Neural cell (in vitro differentiated cells): ENCODE results near the gene FUT9. TPM values are rescaled to one million over a fixed set of nuclear protein-coding genes. Genes with fewer than 3 reads are reported as not detected.

Source experiments
- H2AFZ ChIP-seq: fragments of 200-600, 300-800 bp; sonication (generic), shearing (Covaris generic); 2 replicates; pipeline ENCODE4 v1.6.0; 2014; ENCODE audit warnings: low read depth, mild to moderate bottlenecking, antibody characterized with exemption, low read length, moderate library complexity
- H3F3A ChIP-seq: fragments of 200-600 bp; shearing (Covaris generic); 2 replicates; pipeline ENCODE4 v1.6.1; 2016; ENCODE audit warnings: mild to moderate bottlenecking, moderate library complexity, mixed read lengths, antibody characterized with exemption, low read length; ENCODE audit not compliant: insufficient read depth, poor library complexity, severe bottlenecking
- H3K27ac ChIP-seq: fragments of 200-600, 300-800 bp; sonication (generic), shearing (Covaris generic); 2 replicates; pipeline ENCODE4 v1.5.1; 2014; ENCODE audit warnings: mild to moderate bottlenecking, low read length, moderate library complexity
- H3K27me3 ChIP-seq: fragments of 300-800, 200-600 bp; sonication (generic), shearing (Covaris generic); 2 replicates; pipeline ENCODE4 v1.6.0; 2014; ENCODE audit warnings: mild to moderate bottlenecking, low read depth, low read length, moderate library complexity; ENCODE audit not compliant: insufficient read depth
- H3K36me3 ChIP-seq: fragments of 300-800, 200-600 bp; sonication (generic), shearing (Covaris generic); 2 replicates; pipeline ENCODE4 v1.5.1; 2014; ENCODE audit warnings: mild to moderate bottlenecking, antibody characterized with exemption, low read length, moderate library complexity; ENCODE audit not compliant: insufficient read depth
- H3K4me2 ChIP-seq: fragments of 300-800, 200-600 bp; sonication (generic), shearing (Covaris generic); 2 replicates; pipeline ENCODE4 v1.6.0; 2014; ENCODE audit warnings: mild to moderate bottlenecking, low read length
- H3K4me3 ChIP-seq: fragments of 300-800, 200-600 bp; sonication (generic), shearing (Covaris generic); 2 replicates; pipeline ENCODE4 v1.5.1; 2014; ENCODE audit warnings: mild to moderate bottlenecking, low read length, moderate library complexity
- H3K79me2 ChIP-seq: fragments of 200-600 bp; shearing (Covaris generic); replicated peaks from 2 replicates; pipeline ENCODE4 v1.6.0; 2014; ENCODE audit warnings: mild to moderate bottlenecking, low read length, moderate library complexity; ENCODE audit not compliant: insufficient read depth
- H3K9ac ChIP-seq: fragments of 300-800, 200-600 bp; sonication (generic), shearing (Covaris generic); 2 replicates; pipeline ENCODE4 v1.6.1; 2016; ENCODE audit warnings: mild to moderate bottlenecking, low read length, mixed read lengths
- H3K9me2 ChIP-seq: fragments of 200-600 bp; shearing (Covaris generic); 2 replicates; pipeline ENCODE4 v1.6.1; 2016; ENCODE audit warnings: mild to moderate bottlenecking, low read length, mixed read lengths; ENCODE audit not compliant: insufficient read depth
- H3K9me3 ChIP-seq: fragments of 200-600, 300-800 bp; sonication (generic), shearing (Covaris generic); 2 replicates; pipeline ENCODE4 v1.6.1; 2016; ENCODE audit warnings: mild to moderate bottlenecking, mixed run types, low read length, moderate library complexity, mixed read lengths
- H4K20me1 ChIP-seq: fragments of 200-600 bp; shearing (Covaris generic); 2 replicates; pipeline ENCODE4 v1.6.1; 2016; ENCODE audit warnings: mild to moderate bottlenecking, mixed run types; ENCODE audit not compliant: insufficient read depth
- EP300 ChIP-seq: fragments of 450-650 bp; conservative IDR thresholded peaks from 2 replicates; pipeline ENCODE4 v1.6.1; 2014; ENCODE audit warnings: antibody characterized with exemption, mild to moderate bottlenecking, moderate library complexity; ENCODE audit not compliant: poor library complexity, severe bottlenecking
- EZH2 ChIP-seq: fragments of 200-600, 300-800 bp; shearing (Covaris generic), sonication (generic); IDR thresholded peaks from 2 replicates; pipeline ENCODE4 v1.6.1; 2014; ENCODE audit warnings: antibody characterized with exemption, low read length, borderline replicate concordance, mild to moderate bottlenecking; ENCODE audit not compliant: insufficient read depth, poor library complexity, severe bottlenecking
- MXI1 ChIP-seq: fragments of 450-650 bp; conservative IDR thresholded peaks from 2 replicates; pipeline ENCODE4 v1.6.1; 2014; ENCODE audit warnings: antibody characterized with exemption, mild to moderate bottlenecking; ENCODE audit not compliant: poor library complexity, severe bottlenecking
- POLR2AphosphoS5 ChIP-seq: IDR thresholded peaks from 2 replicates; pipeline ENCODE4 v1.6.1; 2012
- RAD21 ChIP-seq: fragments of 450-650 bp; conservative IDR thresholded peaks from 2 replicates; pipeline ENCODE4 v1.6.1; 2014; ENCODE audit warnings: antibody characterized with exemption, mild to moderate bottlenecking, moderate library complexity
- SMC3 ChIP-seq: fragments of 450-650 bp; conservative IDR thresholded peaks from 2 replicates; pipeline ENCODE4 v1.6.1; 2014; ENCODE audit warnings: antibody characterized with exemption, mild to moderate bottlenecking, moderate library complexity; ENCODE audit not compliant: poor library complexity
- TAF1 ChIP-seq: IDR thresholded peaks from 2 replicates; pipeline ENCODE4 v1.6.1; 2012; ENCODE audit warnings: low read depth
- polyA plus RNA-seq: library from polyadenylated mRNA; depleted of rRNA; stranded (reverse); fragments of >200 nt; gene quantifications from 2 replicates; pipeline ENCODE4 v1.2.3, GENCODE V29; 2014
- TF ChIP-seq, protein P1 (sequence below): IDR thresholded peaks from 2 replicates; pipeline ENCODE4 v1.6.1; 2012; ENCODE audit warnings: borderline replicate concordance
- TF ChIP-seq, protein P2 (sequence below): fragments of 450-650 bp; IDR thresholded peaks from 2 replicates; pipeline ENCODE4 v1.5.1; 2014; ENCODE audit warnings: antibody characterized with exemption, mild to moderate bottlenecking, moderate library complexity; ENCODE audit not compliant: poor library complexity, severe bottlenecking

The FUT9 gene
- polyA plus RNA-seq, 1 donor from 2014 or later = 18.5 TPM

DNA sequence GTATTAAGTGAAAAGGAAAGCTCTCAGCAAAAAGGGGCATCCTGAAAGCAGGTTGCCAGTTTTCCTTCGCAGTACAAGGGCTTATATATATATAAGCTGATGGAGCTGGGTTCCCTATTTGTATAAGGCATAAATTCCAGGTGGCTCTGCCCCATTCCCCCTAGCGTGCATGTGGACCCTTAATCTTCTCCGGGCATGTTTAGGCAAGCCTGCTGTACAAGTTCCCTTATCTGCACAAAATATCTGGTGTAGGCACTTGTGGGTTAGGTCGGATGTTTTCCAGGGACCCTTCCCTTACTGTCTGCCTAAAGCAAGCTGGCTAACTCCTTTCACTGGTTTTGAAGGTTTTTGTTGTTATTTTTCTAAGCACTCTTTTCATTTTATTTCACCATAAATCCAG, 140.7 kb downstream of the FUT9 start:
- Histone ChIP-seq H3K27ac (no peak overlapping the region), H3K9me2 (no peaks in the 10 kb centered on the region), H2AFZ (no peak overlapping the region), H3K79me2 (no peaks in the 10 kb centered on the region), H3F3A (no peaks in the 10 kb centered on the region), H4K20me1 (no peaks in the 10 kb centered on the region), H3K27me3 (no peaks in the 10 kb centered on the region), H3K9me3 (no peaks in the 10 kb centered on the region), H3K36me3 (no peaks in the 10 kb centered on the region), H3K9ac (no peak overlapping the region), H3K4me3 (no peak overlapping the region), H3K4me2 (no peak overlapping the region)
- TF ChIP-seq RAD21 (no peak), MXI1 (no peak), EZH2 (no peak), POLR2AphosphoS5 (no peak), SMC3 (no peak), TAF1 (no peak), EP300 (no peak)
- TF ChIP-seq, protein P1, sequence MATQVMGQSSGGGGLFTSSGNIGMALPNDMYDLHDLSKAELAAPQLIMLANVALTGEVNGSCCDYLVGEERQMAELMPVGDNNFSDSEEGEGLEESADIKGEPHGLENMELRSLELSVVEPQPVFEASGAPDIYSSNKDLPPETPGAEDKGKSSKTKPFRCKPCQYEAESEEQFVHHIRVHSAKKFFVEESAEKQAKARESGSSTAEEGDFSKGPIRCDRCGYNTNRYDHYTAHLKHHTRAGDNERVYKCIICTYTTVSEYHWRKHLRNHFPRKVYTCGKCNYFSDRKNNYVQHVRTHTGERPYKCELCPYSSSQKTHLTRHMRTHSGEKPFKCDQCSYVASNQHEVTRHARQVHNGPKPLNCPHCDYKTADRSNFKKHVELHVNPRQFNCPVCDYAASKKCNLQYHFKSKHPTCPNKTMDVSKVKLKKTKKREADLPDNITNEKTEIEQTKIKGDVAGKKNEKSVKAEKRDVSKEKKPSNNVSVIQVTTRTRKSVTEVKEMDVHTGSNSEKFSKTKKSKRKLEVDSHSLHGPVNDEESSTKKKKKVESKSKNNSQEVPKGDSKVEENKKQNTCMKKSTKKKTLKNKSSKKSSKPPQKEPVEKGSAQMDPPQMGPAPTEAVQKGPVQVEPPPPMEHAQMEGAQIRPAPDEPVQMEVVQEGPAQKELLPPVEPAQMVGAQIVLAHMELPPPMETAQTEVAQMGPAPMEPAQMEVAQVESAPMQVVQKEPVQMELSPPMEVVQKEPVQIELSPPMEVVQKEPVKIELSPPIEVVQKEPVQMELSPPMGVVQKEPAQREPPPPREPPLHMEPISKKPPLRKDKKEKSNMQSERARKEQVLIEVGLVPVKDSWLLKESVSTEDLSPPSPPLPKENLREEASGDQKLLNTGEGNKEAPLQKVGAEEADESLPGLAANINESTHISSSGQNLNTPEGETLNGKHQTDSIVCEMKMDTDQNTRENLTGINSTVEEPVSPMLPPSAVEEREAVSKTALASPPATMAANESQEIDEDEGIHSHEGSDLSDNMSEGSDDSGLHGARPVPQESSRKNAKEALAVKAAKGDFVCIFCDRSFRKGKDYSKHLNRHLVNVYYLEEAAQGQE = no peak
- TF ChIP-seq, protein P2, sequence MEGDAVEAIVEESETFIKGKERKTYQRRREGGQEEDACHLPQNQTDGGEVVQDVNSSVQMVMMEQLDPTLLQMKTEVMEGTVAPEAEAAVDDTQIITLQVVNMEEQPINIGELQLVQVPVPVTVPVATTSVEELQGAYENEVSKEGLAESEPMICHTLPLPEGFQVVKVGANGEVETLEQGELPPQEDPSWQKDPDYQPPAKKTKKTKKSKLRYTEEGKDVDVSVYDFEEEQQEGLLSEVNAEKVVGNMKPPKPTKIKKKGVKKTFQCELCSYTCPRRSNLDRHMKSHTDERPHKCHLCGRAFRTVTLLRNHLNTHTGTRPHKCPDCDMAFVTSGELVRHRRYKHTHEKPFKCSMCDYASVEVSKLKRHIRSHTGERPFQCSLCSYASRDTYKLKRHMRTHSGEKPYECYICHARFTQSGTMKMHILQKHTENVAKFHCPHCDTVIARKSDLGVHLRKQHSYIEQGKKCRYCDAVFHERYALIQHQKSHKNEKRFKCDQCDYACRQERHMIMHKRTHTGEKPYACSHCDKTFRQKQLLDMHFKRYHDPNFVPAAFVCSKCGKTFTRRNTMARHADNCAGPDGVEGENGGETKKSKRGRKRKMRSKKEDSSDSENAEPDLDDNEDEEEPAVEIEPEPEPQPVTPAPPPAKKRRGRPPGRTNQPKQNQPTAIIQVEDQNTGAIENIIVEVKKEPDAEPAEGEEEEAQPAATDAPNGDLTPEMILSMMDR = no peak

DNA sequence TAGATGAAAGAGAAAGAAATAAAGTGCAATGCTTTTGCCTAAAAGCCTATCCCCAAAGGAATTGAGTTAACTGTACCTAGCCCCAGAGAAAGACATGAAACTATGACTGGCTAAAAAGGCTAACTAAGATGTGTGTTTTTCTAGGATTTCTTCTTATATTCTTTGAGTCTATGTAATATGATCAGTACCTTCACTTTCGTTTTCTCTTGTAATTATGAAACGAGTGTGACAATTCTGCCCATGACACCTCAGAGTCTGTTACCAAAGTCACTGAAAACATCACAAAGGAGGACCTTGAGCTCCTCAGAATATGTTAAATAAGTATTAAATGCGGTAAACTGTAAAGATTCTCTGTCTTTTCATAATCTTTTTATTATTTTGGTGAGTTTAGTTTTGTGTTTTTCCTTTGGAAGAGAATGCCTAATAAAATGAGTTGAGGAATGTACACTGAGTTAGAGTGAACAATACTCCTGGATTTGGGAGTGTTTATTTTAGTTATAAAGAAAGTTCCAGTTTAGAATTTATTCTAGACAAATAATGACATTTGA, 141.3 kb downstream of the FUT9 start:
- no peaks in the 10 kb centered on the region for H3F3A ChIP-seq
- no peaks in the 10 kb centered on the region for H3K9me3 ChIP-seq
- H3K79me2 ChIP-seq = no peaks in the 10 kb centered on the region
- H3K9ac ChIP-seq = no peak overlapping the region
- no peaks in the 10 kb centered on the region for H4K20me1 ChIP-seq
- H3K9me2 ChIP-seq = no peaks in the 10 kb centered on the region
- H3K27me3 ChIP-seq = no peaks in the 10 kb centered on the region
- no peak overlapping the region for H3K4me3 ChIP-seq
- no peak for TF ChIP-seq POLR2AphosphoS5
- TF ChIP-seq, protein P2 = no peak
- TF ChIP-seq TAF1 = no peak
- TF ChIP-seq, protein P1 = no peak
- TF ChIP-seq MXI1 = no peak
- TF ChIP-seq EP300 = no peak
- TF ChIP-seq RAD21 = no peak
- TF ChIP-seq EZH2 = no peak
- TF ChIP-seq SMC3 = no peak
- no peak overlapping the region for H3K4me2 ChIP-seq
- no peak overlapping the region for H2AFZ ChIP-seq
- H3K27ac ChIP-seq = no peak overlapping the region
- H3K36me3 ChIP-seq = no peaks in the 10 kb centered on the region
